D721Med (cell line): ENCODE data around the gene LARP4B.

Source experiments
- DNase-seq: peaks from one replicate; pipeline ENCODE4 v3.0.0; 2011; ENCODE audit warnings: low spot score; ENCODE audit not compliant: insufficient read length
- FAIRE-seq: peaks from 2 replicates; lab custom pipeline; 2011; peaks lifted over from hg19 to GRCh38; lab: Jason Lieb, UNC
- CTCF ChIP-seq: IDR thresholded peaks from 2 replicates; pipeline ENCODE4 v1.5.1; 2012; ENCODE audit warnings: mild to moderate bottlenecking, control low read depth; ENCODE audit not compliant: insufficient read depth; ENCODE audit errors: missing control alignments

Gene LARP4B

DNA sequence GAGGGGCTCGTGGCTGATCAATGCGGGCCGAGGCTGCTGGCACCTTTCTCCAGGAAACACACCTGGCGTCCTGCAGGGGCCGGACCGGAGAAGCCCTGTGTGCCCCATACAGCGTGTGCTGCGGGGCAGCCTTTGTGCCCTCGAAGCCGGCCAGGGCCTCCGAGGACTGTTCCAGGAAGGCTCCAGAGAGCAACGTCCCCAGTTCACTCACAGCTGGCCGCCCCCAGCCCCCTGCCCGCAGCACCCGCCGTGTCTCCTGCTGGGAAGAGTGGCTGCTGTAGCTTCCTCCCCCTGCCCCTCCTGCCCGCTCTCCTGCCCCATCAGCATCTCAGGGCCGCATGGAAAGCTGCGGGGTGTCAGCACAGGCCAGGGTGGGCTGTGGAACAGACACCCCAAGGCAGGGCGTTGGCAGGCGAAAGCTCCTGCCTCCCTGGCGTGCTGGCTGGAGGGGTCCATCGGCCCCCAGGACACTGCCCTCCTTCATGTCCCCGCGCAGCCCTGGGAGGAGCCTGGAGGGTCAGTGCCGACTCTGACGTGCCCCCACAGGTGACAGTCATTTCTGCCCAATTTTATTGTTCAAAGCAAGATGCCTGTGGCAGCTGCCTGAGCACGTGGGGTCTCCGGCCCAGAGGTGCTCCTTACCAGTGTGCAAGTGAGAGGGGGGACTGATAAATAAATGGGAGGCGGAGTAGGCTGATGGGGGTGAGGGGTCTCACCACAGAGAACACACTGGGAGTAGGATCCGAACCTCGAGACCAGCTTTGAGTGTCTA is 146.2 kb downstream of the LARP4B start:
- DNase-seq: peak; percentile 11
- FAIRE-seq: no peak
- TF ChIP-seq CTCF: no peak

DNA sequence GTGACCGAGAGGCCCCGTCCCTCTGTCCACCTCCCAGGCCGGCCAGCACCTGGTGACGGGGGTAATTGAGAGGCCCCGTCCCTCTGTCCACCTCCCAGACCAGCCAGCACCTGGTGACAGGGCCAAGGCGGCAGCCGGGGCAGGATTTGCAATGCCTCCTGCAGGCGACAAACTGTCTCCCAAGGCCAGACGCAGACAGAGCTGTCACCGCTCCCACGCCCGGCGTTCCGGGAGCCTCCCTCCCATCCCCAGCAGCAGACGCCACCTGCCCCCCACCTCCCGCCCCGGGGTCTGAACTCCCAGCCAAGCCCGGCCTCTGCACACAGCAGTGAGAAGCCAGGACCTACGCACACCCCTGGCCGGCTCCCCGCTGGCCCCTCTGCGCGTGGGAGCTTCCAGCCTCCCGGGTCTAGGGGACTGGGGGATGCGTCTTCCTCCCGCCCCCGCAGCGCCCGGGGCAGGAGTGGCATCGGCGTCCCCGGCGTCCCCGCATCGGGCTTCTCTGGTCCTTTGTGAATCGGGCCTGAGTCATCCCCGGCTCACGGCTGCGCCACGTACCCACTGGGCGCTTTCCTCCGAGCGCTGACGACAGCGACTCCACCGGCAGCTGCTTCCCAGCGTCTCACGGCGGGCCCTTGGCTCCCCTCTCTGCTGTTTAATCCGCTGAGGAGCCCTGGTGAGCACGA is 147.0 kb downstream of the LARP4B start:
- FAIRE-seq (no peak), DNase-seq (peak; percentile 63)
- TF ChIP-seq CTCF: peak; percentile 14

GRCh38 chr10:782751-783648 is 148.5 kb downstream of the LARP4B start:
- FAIRE-seq: no peak
- no peak for TF ChIP-seq CTCF

DNA sequence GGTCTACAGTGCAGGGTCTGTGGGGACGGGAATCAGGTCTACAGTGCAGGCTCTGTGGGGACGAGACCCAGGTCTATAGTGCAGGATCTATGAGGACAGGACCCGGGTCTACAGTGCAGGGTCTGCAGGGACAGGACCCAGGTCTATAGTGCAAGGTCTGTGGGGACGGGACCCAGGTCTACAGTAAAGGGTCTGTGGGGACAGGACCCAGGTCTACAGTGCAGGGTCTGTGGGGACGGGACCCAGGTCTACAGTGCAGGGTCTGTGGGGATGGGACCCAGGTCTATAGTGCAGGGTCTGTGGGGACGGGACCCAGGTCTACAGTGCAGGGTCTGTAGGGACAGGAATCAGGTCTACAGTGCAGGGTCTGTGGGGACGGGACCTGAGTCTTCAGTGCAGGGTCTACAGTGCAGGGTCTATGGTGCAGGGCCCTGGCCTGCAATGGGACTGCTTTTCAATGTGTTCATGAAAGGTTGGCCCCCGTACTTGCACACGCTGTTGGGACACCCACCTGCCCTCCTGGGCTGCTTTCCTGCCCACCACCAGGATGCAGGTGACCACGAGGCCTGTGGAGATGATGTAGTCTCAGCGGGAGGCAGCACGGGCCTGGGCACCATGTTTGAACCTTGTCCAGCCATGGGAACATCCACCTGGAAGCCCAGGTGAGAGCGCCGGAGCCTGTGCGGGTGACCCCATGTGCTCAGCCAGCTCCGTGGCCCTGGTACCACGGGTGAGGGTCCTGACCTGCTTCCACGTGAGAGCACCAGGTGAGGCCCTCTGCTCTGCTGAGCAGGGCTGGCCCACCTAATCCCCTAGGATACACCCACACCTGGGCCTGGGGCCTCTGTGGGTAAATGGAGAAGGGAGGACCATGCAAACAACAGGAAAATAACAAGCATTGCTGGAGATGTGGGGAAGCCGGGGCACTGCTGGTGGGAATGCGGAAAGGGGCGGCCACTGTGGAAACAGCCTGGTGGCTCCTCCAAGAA is 150.7 kb downstream of the LARP4B start:
- FAIRE-seq: no peak
- no peak for TF ChIP-seq CTCF
- DNase-seq: no peak

More at GRCh38 chr10:782751-783648, 148.5 kb downstream of the LARP4B start:
- no peak for DNase-seq

GRCh38 chr10:778626-779330 is 152.7 kb downstream of the LARP4B start:
- DNase-seq: no peak
- FAIRE-seq: no peak
- TF ChIP-seq CTCF: no peak
